HEK293 (cell line): ENCODE results near the gene PERCC1.

Experiments
- CTCF ChIA-PET: fragments of 350-600 bp; formaldehyde crosslinking; extraction: SDS; loops from one replicate; lab custom pipeline; 2021; ENCODE audit warnings: antibody characterized with exemption; lab: Yijun Ruan, JAX
- POLR2A ChIA-PET: fragments of 300-600 bp; formaldehyde crosslinking; extraction: SDS; loops from one replicate; lab custom pipeline; 2020; ENCODE audit warnings: antibody characterized with exemption, inconsistent platforms; lab: Yijun Ruan, JAX
- H3K27ac ChIP-seq: fragments of 200-500 bp; sonication (Bioruptor generic); 2 replicates; pipeline ENCODE4 v1.5.1; 2014; ENCODE audit warnings: low read depth, low read length, control low read depth, inconsistent platforms; ENCODE audit errors: extremely low read depth
- H3K36me3 ChIP-seq, 2 experiments: fragments of 200-500 bp in 1 of 2; sonication (Bioruptor generic) in 1 of 2; 1 replicate in 1 of 2; 2 replicates in 1 of 2; pipeline ENCODE4 v1.5.1; 2014 to 2017; ENCODE audit warnings: inconsistent platforms in 2 of 2, low read length in 2 of 2; ENCODE audit not compliant: control insufficient read depth in 2 of 2, insufficient read depth in 1 of 2
- H3K4me1 ChIP-seq: fragments of 200-500 bp; sonication (Bioruptor generic); 2 replicates; pipeline ENCODE4 v1.5.1; 2014; ENCODE audit warnings: mild to moderate bottlenecking, low read length, inconsistent platforms; ENCODE audit not compliant: control insufficient read depth, insufficient read depth
- H3K4me3 ChIP-seq: 2 replicates; pipeline ENCODE4 v1.5.1; 2011; ENCODE audit warnings: low read depth, mild to moderate bottlenecking, control low read depth, low read length, moderate library complexity
- H3K9me3 ChIP-seq: fragments of 200-500 bp; sonication (Bioruptor generic); 2 replicates; pipeline ENCODE4 v1.5.1; 2014; ENCODE audit warnings: low read depth, low read length, inconsistent platforms; ENCODE audit not compliant: control insufficient read depth, insufficient read depth
- EGR2 ChIP-seq: fragments of 450-650 bp; formaldehyde crosslinking; IDR thresholded peaks from 2 replicates; pipeline ENCODE4 v1.5.1; 2016; ENCODE audit warnings: low read depth, missing biosample characterization, missing genetic modification characterization
- KLF10 ChIP-seq: fragments of 450-650 bp; IDR thresholded peaks from 2 replicates; pipeline ENCODE4 v1.5.1; 2018; ENCODE audit warnings: missing biosample characterization, mild to moderate bottlenecking, missing genetic modification characterization
- KLF17 ChIP-seq: fragments of 450-650 bp; formaldehyde crosslinking; IDR thresholded peaks from 2 replicates; pipeline ENCODE4 v1.5.1; 2016; ENCODE audit warnings: missing biosample characterization, missing genetic modification characterization
- REPIN1 ChIP-seq: fragments of 450-650 bp; formaldehyde crosslinking; IDR thresholded peaks from 2 replicates; pipeline ENCODE4 v1.5.1; 2017; ENCODE audit warnings: missing biosample characterization, missing genetic modification characterization, low read depth
- TRIM28 ChIP-seq: IDR thresholded peaks from 2 replicates; pipeline ENCODE4 v1.6.1; 2011; ENCODE audit warnings: low read length, control low read depth, borderline replicate concordance
- ZFHX2 ChIP-seq: fragments of 450-650 bp; formaldehyde crosslinking; conservative IDR thresholded peaks from 2 replicates; pipeline ENCODE4 v1.5.1; 2016; ENCODE audit warnings: missing biosample characterization, missing genetic modification characterization
- ZFP69B ChIP-seq: fragments of 450-650 bp; formaldehyde crosslinking; IDR thresholded peaks from 2 replicates; pipeline ENCODE4 v1.5.1; 2016; ENCODE audit warnings: missing biosample characterization, missing genetic modification characterization
- ZIC2 ChIP-seq: fragments of 450-650 bp; formaldehyde crosslinking; IDR thresholded peaks from 2 replicates; pipeline ENCODE4 v1.5.1; 2016; ENCODE audit warnings: missing biosample characterization, missing genetic modification characterization
- ZNF112 ChIP-seq: fragments of 450-650 bp; formaldehyde crosslinking; IDR thresholded peaks from 2 replicates; pipeline ENCODE4 v1.5.0; 2017; ENCODE audit warnings: missing biosample characterization, missing genetic modification characterization
- ZNF2 ChIP-seq: fragments of 450-650 bp; formaldehyde crosslinking; IDR thresholded peaks from 2 replicates; pipeline ENCODE4 v1.5.1; 2016; ENCODE audit warnings: missing biosample characterization, missing genetic modification characterization
- ZNF280D ChIP-seq: fragments of 450-650 bp; formaldehyde crosslinking; IDR thresholded peaks from 2 replicates; pipeline ENCODE4 v1.5.1; 2016; ENCODE audit warnings: missing biosample characterization, missing genetic modification characterization
- ZNF600 ChIP-seq: fragments of 450-650 bp; formaldehyde crosslinking; IDR thresholded peaks from 2 replicates; pipeline ENCODE4 v1.5.1; 2016; ENCODE audit warnings: missing biosample characterization, missing genetic modification characterization
- ZNF664 ChIP-seq: fragments of 450-650 bp; formaldehyde crosslinking; IDR thresholded peaks from 2 replicates; pipeline ENCODE4 v1.5.1; 2016; ENCODE audit warnings: missing biosample characterization, missing genetic modification characterization
- ZNF791 ChIP-seq: fragments of 450-650 bp; formaldehyde crosslinking; IDR thresholded peaks from 2 replicates; pipeline ENCODE4 v1.5.1; 2016; ENCODE audit warnings: missing biosample characterization, missing genetic modification characterization
- ZNF830 ChIP-seq: fragments of 450-650 bp; IDR thresholded peaks from 2 replicates; pipeline ENCODE4 v1.5.0; 2018; ENCODE audit warnings: missing biosample characterization, missing genetic modification characterization, low read depth, mild to moderate bottlenecking, moderate library complexity
- TF ChIP-seq, protein P1 (sequence below): fragments of 450-650 bp; formaldehyde crosslinking; IDR thresholded peaks from 2 replicates; pipeline ENCODE4 v1.5.1; 2017; ENCODE audit warnings: missing biosample characterization, missing genetic modification characterization

PERCC1 gene

DNA sequence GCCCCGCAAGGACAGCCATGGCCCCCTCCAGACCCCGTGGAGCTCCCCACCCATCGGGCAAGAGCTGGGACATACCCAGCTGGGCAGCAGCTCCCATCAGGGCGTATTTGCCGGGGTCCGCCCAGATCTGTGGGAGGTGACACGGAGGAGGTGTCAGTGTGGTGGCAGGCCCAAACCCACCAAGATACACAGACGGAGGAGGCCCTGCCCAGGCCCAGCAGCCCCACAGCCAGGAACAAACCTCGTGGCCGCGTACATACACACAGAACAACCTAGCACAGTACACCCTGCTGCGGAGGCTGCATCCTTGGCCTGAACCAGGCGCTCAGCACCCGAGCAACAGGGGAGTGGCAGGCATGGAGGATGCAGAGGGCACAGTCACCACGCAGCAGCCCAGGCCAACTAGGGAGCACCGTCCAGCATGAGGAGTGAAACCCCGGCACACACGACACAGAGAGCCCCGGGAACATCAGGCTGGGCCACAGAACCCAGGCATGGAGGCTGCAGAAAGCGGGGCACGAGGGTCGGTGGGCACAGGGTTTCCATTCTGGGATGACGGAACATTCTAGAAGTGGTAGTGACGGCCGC, 18.4 kb downstream of the PERCC1 start:
- Histone ChIP-seq H3K27ac (no peak overlapping the region), H3K9me3 (no peaks in the 10 kb centered on the region), H3K36me3 (peaks cover 0 to 64% of the 10 kb centered on the region in 2 experiments; a peak in 1 of 3 replicates), H3K4me3 (no peak overlapping the region), H3K4me1 (no peaks in the 10 kb centered on the region)
- no peak for TF ChIP-seq ZFP69B (tag by site-specific recombination)
- TF ChIP-seq KLF17 (tag by site-specific recombination), result no peak
- TF ChIP-seq ZNF2 (tag by site-specific recombination), result no peak
- TF ChIP-seq ZNF280D, result no peak
- TF ChIP-seq TRIM28, result no peak
- no peak for TF ChIP-seq REPIN1 (tag by site-specific recombination)
- TF ChIP-seq ZNF664 (tag by site-specific recombination), result no peak
- TF ChIP-seq ZNF112 (tag by site-specific recombination), result no peak
- TF ChIP-seq ZNF830 (tag by site-specific recombination), result no peak
- TF ChIP-seq, protein P1, sequence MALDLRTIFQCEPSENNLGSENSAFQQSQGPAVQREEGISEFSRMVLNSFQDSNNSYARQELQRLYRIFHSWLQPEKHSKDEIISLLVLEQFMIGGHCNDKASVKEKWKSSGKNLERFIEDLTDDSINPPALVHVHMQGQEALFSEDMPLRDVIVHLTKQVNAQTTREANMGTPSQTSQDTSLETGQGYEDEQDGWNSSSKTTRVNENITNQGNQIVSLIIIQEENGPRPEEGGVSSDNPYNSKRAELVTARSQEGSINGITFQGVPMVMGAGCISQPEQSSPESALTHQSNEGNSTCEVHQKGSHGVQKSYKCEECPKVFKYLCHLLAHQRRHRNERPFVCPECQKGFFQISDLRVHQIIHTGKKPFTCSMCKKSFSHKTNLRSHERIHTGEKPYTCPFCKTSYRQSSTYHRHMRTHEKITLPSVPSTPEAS (tag by site-specific recombination), result no peak
- CTCF ChIA-PET, result no interaction called here
- POLR2A ChIA-PET, result no interaction called here

DNA sequence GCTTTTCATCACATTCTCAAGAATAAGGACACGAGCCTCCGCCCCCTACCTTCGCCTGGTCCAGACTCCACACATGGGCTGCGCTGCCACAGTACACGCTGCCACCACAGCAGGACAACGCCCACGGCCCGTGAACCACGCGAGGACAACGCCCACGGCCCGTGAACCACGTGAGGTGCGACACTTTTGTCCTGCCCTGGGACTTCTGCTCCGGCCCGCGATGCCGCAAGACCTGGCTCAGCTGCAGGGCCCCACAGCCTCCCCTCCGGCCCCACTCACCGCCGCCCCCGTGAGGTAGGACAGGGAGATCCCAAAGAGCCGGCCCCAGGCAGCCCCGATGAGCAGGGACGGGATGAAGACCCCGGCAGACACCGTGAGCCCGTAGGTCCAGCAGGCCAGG, 19.3 kb downstream of the PERCC1 start:
- H3K4me1 ChIP-seq, result no peaks in the 10 kb centered on the region
- H3K9me3 ChIP-seq, result no peaks in the 10 kb centered on the region
- H3K27ac ChIP-seq, result no peak overlapping the region
- CTCF ChIA-PET, result interaction anchor here (0.7 kb wide), 1 partner anchor 269 kb away, joined by 3 read pairs; no protein-coding TSS in a partner anchor
- no peak for TF ChIP-seq ZNF791 (tag by site-specific recombination)
- TF ChIP-seq ZNF600 (tag by site-specific recombination), result peak; percentile 49; the same call in 1 of the 2 replicates
- 0 out of 2 replicates have a peak, but pooled peaks have one; percentile 28 for TF ChIP-seq EGR2
- TF ChIP-seq ZFHX2 (tag by site-specific recombination), result peak; percentile 42
- TF ChIP-seq, all 188 proteins: peak for 3
- Histone ChIP-seq H3K4me3 (no peak overlapping the region), H3K36me3 (peaks cover 0 to 72% of the 10 kb centered on the region in 2 experiments; a peak in 1 of 3 replicates)
- POLR2A ChIA-PET, result no interaction called here

DNA sequence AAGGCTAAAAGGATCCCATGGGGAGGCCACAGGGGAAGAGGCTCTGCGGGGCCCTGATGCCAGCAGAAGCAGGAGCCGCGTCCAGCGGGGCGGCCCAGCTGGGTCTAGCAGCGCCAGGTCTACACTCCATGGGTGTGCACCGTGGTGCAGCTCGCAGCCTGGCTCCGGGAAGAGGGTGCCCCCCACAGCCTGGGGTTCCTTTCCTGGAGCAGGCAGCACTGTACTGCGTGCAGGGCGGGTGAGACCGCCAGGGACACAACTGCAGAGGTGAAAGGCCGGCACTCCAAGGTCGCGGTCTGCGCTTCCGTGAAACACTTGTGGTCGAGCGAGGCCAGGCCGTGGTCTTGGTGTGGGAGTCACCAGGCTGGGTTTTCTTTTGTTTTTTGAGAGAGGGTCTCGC, 20.0 kb downstream of the PERCC1 start:
- no peak overlapping the region for H3K27ac ChIP-seq
- TF ChIP-seq ZIC2 (tag by site-specific recombination) (peak; percentile 62; the same call in 1 of the 2 replicates), KLF10 (no peak)
- TF ChIP-seq, all 188 proteins: peak for 1
- no peak overlapping the region for H3K4me3 ChIP-seq
- peaks cover 0 to 78% of the 10 kb centered on the region in 2 experiments; a peak in 1 of 3 replicates for H3K36me3 ChIP-seq
- CTCF ChIA-PET, result interaction anchor here (0.7 kb wide), 1 partner anchor 268 kb away, joined by 3 read pairs; no protein-coding TSS in a partner anchor
- H3K9me3 ChIP-seq, result no peaks in the 10 kb centered on the region
- H3K4me1 ChIP-seq, result no peaks in the 10 kb centered on the region
- POLR2A ChIA-PET, result no interaction called here
